Gastroesophageal sphincter (tissue), 3 donors: ENCODE measurements around the gene ACTL9.

Experiments used
- EP300 ChIP-seq: sonication (generic); formaldehyde crosslinking; IDR thresholded peaks from one replicate; pipeline ENCODE4 v1.6.1; 2017; ENCODE audit warnings: antibody characterized with exemption, mild to moderate bottlenecking
- POLR2A ChIP-seq, 2 donors: fragments of 450-650 bp; IDR thresholded peaks; one replicate each; pipeline ENCODE4 v1.6.1; 2017; ENCODE audit warnings: antibody characterized with exemption in 2 of 2, mild to moderate bottlenecking in 2 of 2, moderate library complexity in 1 of 2
- POLR2AphosphoS5 ChIP-seq: sonication (generic); formaldehyde crosslinking; IDR thresholded peaks from one replicate; pipeline ENCODE4 v1.6.1; 2017; ENCODE audit warnings: antibody characterized with exemption
- TF ChIP-seq, protein P1 (sequence below), 4 experiments: fragments of 200-600 bp in 2 of 4; fragments of 450-650 bp in 2 of 4; sonication (generic) in 1 of 4; IDR thresholded peaks; one replicate each; pipeline ENCODE4 v1.5.1; 2017 to 2019; ENCODE audit warnings: antibody characterized with exemption in 4 of 4, mild to moderate bottlenecking in 2 of 4, moderate library complexity in 2 of 4

DNA sequence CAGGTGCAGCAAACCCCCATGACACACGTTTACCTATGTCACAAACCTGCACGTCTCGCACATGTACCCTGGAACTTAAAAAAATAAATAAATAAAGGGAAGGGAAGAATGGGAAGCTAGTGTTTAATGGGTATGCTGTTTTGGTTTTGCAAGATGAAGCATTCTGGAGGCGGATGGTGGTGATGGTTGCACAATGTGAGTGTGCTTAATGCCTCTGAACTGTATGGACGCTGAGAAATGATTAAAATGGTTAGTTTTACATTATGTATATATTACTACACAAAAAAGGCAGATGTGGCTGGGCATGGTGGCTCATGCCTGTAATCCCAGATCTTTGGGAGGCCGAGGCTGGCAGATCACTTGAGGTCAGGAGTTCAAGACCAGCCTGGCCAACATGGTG lies 50.4 kb downstream of the ACTL9 start:
- TF ChIP-seq, protein P1, sequence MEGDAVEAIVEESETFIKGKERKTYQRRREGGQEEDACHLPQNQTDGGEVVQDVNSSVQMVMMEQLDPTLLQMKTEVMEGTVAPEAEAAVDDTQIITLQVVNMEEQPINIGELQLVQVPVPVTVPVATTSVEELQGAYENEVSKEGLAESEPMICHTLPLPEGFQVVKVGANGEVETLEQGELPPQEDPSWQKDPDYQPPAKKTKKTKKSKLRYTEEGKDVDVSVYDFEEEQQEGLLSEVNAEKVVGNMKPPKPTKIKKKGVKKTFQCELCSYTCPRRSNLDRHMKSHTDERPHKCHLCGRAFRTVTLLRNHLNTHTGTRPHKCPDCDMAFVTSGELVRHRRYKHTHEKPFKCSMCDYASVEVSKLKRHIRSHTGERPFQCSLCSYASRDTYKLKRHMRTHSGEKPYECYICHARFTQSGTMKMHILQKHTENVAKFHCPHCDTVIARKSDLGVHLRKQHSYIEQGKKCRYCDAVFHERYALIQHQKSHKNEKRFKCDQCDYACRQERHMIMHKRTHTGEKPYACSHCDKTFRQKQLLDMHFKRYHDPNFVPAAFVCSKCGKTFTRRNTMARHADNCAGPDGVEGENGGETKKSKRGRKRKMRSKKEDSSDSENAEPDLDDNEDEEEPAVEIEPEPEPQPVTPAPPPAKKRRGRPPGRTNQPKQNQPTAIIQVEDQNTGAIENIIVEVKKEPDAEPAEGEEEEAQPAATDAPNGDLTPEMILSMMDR (IDR thresholded peaks at IDR 0.05): no peak
- TF ChIP-seq POLR2A (IDR thresholded peaks at IDR 0.05) (no peak), POLR2AphosphoS5 (no peak), EP300 (no peak)
